Lung (tissue), 12 donors: ENCODE data around the gene CDKN1C. TPM values are rescaled to one million over a fixed set of nuclear protein-coding genes. Genes with fewer than 3 reads are reported as not detected.

Experiments
- ATAC-seq: fragments of 200-7000 bp; cut with Tn5 transposase; one replicate; pipeline ENCODE4 v1.9.1; 2020; ENCODE audit warnings: moderate number of reproducible peaks; ENCODE audit not compliant: insufficient read depth, low FRiP score
- DNase-seq, 3 donors: peaks; one replicate each; pipeline ENCODE4 v3.0.0-alpha.2; 2013 to 2017
- H3K27ac ChIP-seq, 2 donors: one replicate each; pipeline ENCODE4 v1.5.1; 2013; ENCODE audit warnings: mild to moderate bottlenecking in 2 of 2, moderate library complexity in 2 of 2, control low read depth in 1 of 2, inconsistent platforms in 1 of 2, low read depth in 1 of 2, low read length in 1 of 2
- H3K27me3 ChIP-seq, 3 donors: one replicate each; pipeline ENCODE4 v1.5.1; 2013; ENCODE audit warnings: low read length in 2 of 3; ENCODE audit not compliant: control insufficient read depth in 3 of 3, insufficient read depth in 3 of 3
- H3K36me3 ChIP-seq, 4 donors: one replicate each; pipeline ENCODE4 v1.5.1; 2013; ENCODE audit warnings: low read length in 4 of 4, mild to moderate bottlenecking in 1 of 4, moderate library complexity in 1 of 4; ENCODE audit not compliant: control insufficient read depth in 4 of 4, insufficient read depth in 4 of 4
- H3K4me1 ChIP-seq, 5 donors: one replicate each; pipeline ENCODE4 v1.5.1; 2013; ENCODE audit warnings: low read length in 5 of 5, mild to moderate bottlenecking in 2 of 5, moderate library complexity in 1 of 5; ENCODE audit not compliant: control insufficient read depth in 5 of 5, insufficient read depth in 5 of 5
- H3K4me3 ChIP-seq: one replicate; pipeline ENCODE4 v1.5.1; 2013; ENCODE audit warnings: mild to moderate bottlenecking, control low read depth, moderate library complexity
- H3K9ac ChIP-seq, 2 donors: one replicate each; pipeline ENCODE4 v1.5.1; 2013; ENCODE audit warnings: low read length in 2 of 2, control low read depth in 1 of 2; ENCODE audit not compliant: insufficient read depth in 1 of 2
- H3K9me3 ChIP-seq, 4 donors: one replicate each; pipeline ENCODE4 v1.5.1; 2013; ENCODE audit warnings: low read length in 3 of 4, mild to moderate bottlenecking in 1 of 4, moderate library complexity in 1 of 4; ENCODE audit not compliant: control insufficient read depth in 4 of 4, insufficient read depth in 3 of 4
- CTCF ChIP-seq: IDR thresholded peaks from 2 replicates; pipeline ENCODE4 v1.5.1; 2012; ENCODE audit warnings: mild to moderate bottlenecking; ENCODE audit errors: control extremely low read depth, extremely low read depth
- whole genome bisulfite sequencing, 2 donors: extraction: QIAGEN DNeasy Blood & Tissue Kit; methylation state at CpG; one replicate each; pipeline ENCODE4 v1.1.7; 2013; 5-methylcytosine and 5-hydroxymethylcytosine counted together
- polyA plus RNA-seq, 2 donors: library from polyadenylated mRNA; stranded (reverse); fragments of 200-250 nt; gene quantifications; one replicate each; pipeline ENCODE4 v1.2.1, GENCODE V29; 2013
- total RNA-seq, 2 donors: library from RNA; depleted of rRNA in 1 of 2; stranded (reverse); fragments of >200 nt in 1 of 2; gene quantifications; one replicate each; pipeline ENCODE4 v1.2.1, GENCODE V29; 2014 to 2021
- donor health status: control.
- donor health status: control.
- donor health status: Bipolar disorder and iron deficiency.
- donor health status: healthy.
- donor health status: DM: yes; HTN: yes; CAD: no.

Gene CDKN1C
- total and polyA plus RNA-seq, 4 donors, result 9.9 to 123 (median 26.8) TPM

- Histone ChIP-seq H3K27me3 (peaks cover 0 to 29% (median 19%) of the 10 kb centered on the region in 3 donors), H3K9me3 (no peaks in the 10 kb centered on the region), H3K9ac (no peak overlapping the region), H3K27ac (no peak overlapping the region), H3K36me3 (no peaks in the 10 kb centered on the region), H3K4me1 (peaks cover 0 to 14% (median 0%) of the 10 kb centered on the region in 5 donors), H3K4me3 (no peak overlapping the region)
- no peak for TF ChIP-seq CTCF
- DNase-seq, result no peak
- 89 to 93% methylated on average over 12 of the region's 12 CpGs for WGBS, 2 donors
- ATAC-seq, result no peak
Measured at GRCh38 chr11:2927121-2927800, 41.7 kb upstream of the CDKN1C start.

- Histone ChIP-seq H3K4me1 (peaks cover 0 to 14% (median 0%) of the 10 kb centered on the region in 5 donors), H3K9me3 (no peaks in the 10 kb centered on the region), H3K27ac (no peak overlapping the region), H3K36me3 (no peaks in the 10 kb centered on the region), H3K27me3 (peaks cover 0 to 29% (median 19%) of the 10 kb centered on the region in 3 donors), H3K9ac (no peak overlapping the region), H3K4me3 (no peak overlapping the region)
- TF ChIP-seq CTCF, result no peak
- ATAC-seq (no peak), DNase-seq (no peak)
- 94 to 96% methylated on average over 11 of the region's 11 CpGs for WGBS, 2 donors
Measured at GRCh38 chr11:2926611-2927051, 41.1 kb upstream of the CDKN1C start.

GRCh38 chr11:2924821-2925675 lies 39.5 kb upstream of the CDKN1C start:
- peaks cover 0 to 9% (median 0%) of the 10 kb centered on the region in 5 donors for H3K4me1 ChIP-seq
- H3K36me3 ChIP-seq, result no peaks in the 10 kb centered on the region
- DNase-seq (no peak), ATAC-seq (no peak)
- no peak overlapping the region for H3K4me3 ChIP-seq
- no peak overlapping the region for H3K9ac ChIP-seq
- H3K27me3 ChIP-seq, result peaks cover 0 to 24% (median 15%) of the 10 kb centered on the region in 3 donors
- 96% methylated on average over 30 of the region's 30 CpGs for WGBS, 2 donors
- no peak overlapping the region for H3K27ac ChIP-seq
- TF ChIP-seq CTCF, result no peak
- no peaks in the 10 kb centered on the region for H3K9me3 ChIP-seq
